GM21529 (cell line): ENCODE measurements around the gene CBFA2T3.

Experiments
- ATAC-seq: cut with Tn5 transposase; IDR thresholded peaks from one replicate; pipeline ENCODE4 v1.9.1; 2021; ENCODE audit not compliant: unreplicated experiment

CBFA2T3 gene

DNA sequence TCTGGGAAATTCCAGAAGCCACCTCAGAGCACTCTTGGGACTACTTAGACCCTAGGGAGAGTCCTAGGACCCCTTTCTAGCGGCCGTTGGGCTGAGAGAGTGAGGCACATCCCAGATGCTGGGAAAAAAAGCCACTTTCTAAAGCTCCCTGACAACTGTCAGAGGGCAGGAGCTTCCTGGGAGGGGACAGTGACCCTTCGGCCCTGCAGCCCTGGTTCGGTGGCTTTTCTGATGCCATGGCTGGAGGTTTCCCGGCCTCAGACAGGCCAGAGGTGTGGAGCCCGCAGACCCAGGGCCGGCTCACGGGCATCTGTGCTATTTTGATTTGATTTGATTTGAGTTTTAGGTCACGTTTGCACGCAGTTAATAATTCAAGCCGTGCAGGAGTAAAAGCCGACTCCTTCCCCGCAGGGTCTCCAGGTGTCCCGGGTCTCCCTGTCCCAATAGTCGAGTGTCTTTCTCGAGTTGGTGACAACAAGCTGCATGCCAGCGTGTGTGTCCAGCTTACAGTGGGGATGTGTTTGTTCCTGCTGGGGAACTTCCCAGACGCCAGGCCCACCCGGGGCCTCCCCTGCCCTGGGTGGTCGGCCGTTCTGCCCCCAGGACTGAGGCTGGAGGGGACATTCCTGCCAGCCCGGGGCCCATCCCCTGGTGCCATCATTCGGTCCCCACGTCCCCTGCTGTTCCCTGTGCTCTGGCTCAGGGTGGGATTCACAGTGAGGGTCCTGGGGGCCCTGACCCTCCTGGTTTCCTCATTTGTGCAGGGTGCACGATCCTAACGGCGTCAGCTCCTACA lies 1.0 kb upstream of the CBFA2T3 start:
- no peak for ATAC-seq

DNA sequence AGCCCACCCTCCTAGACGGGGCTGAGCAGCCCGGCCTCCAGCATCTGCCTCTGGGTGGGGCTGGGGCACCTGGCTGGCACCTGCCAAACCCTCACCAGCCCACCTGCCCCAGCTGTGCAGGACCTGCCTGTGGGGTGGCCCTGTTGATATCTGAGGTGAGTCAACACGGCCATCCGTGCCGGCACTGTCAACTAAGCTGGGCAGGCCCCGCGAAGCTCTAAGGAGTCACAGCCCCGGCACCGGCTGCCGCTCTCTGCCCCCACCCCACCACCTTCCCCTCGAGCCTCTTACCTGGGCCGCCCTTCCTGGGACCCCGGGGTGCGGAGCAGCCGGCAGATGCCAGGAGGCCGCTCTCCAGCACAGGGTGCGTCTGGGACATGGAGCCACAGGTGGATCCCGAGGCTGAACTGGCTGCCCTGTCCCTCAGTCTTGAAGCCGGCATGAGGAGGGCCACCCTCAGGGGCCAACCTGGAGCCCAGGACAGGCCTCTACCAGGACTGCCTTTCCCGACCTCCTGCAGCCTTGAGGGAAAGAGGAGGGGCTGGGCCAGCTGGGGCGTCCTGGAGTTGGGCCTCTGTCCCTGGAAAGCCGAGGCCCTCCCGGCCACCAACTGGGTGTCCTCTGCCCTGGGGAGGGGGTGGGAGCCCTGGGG lies 515 bp downstream of the CBFA2T3 start:
- no peak for ATAC-seq

DNA sequence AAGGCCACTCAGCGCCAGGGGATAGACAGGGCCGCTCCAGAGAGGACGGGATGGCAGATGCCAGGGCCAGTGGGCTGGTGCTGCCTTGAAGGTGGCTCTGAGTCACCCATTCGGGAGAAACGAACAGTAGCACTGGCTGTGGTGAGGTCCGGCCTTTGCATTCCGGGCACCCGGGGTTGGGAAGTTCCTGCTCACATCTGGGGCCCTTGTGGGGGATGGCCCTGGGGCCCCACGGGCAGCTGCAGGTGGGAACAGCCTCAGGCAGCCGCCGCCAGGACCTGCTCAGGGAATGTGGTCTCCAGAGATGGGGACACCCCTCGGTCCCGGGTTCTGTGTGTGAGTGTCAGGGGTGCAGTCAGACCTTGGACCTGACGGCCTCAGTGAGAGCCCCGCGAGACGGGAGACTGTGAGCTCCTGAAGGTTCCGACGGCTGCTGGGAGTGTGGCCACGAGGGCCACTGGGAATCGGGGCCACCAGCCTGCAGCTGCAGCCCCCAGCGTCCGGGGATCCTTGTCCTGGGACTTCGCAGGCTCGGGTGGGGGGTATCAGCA lies 1.4 kb downstream of the CBFA2T3 start:
- ATAC-seq = no peak

DNA sequence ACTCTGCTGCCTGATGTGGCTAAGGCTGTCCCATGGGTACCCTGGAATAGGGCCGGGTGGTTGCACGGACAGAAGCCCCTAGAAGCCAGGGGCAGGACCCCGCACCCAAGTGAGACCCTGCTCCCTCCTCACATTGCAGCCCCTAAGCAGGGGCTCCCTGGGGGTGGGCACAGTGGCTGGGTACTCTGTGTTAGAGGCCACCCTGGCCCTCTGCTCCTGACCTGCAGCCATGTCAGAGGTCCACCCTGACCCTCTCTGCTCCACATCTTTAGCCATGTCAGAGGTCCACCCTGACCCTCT lies 2.1 kb downstream of the CBFA2T3 start:
- ATAC-seq = no peak

DNA sequence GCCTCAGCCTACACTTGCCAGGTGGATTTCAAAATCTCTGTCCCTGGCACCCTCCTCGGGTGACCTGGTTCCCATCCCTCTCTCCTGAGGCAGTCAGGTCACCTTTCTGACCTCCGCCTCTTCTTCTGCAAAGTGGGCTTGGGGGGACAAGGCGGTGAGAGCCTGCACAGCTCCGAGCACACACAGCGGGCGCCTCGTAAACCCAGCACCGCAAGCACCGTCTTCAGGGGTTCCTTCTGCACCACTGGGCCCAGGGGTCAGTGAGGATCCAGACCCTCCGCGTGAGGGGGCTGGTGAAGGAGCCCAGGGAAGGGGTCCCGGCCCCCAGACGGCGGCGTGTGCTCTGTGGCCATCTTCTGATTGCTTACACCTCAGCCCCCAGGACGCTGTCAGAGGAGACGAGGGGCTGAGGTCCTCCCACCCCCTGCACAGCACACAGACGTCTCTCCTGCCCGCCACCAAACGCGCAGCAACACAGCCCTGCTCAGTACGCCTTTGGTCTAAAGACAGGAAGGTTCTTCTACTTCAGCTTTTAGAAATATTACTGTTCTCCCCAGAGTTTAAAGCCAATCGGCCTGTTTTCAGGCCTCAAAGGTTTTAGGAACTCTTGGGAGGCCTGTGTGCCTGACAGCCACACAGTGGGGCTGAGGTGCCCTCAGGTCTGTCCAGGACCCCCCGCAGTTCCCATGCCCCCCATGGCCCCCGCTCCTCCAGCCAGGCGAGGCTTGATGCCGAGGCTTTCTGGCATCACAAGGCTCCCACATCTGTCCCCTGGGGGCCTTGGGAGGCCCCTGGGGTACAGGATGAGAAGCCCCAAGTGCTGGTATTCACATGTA lies 2.7 kb downstream of the CBFA2T3 start:
- no peak for ATAC-seq

DNA sequence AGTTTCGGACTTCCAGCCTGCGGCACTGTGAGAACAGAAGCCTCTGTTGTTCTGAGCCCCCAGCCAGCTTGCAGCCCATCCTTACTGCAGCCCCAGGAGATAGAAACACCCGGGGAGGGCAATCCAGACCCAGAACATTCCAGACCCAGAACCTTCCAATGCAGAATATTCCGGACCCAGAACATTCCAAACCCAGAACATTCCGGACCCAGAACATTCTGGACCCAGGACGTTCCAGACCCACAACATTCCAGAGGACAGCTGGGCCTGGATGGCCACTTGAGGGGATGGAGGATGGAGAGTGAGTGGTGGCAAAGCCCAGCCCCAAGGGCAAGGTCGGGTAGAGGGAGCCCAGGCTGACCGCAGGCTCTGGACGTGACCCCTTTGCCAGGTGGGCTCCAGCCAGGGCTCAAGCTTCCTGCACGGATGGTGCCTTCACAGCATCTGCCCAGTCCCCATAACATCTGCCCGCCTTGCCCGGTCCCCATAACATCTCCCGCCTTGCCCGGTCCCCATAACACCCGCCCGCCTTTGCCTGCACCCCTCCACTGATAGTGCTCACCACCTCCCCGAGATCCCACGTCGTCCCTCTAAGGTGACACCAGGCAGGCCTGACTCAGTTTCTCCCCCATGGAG lies 3.5 kb downstream of the CBFA2T3 start:
- no peak for ATAC-seq

DNA sequence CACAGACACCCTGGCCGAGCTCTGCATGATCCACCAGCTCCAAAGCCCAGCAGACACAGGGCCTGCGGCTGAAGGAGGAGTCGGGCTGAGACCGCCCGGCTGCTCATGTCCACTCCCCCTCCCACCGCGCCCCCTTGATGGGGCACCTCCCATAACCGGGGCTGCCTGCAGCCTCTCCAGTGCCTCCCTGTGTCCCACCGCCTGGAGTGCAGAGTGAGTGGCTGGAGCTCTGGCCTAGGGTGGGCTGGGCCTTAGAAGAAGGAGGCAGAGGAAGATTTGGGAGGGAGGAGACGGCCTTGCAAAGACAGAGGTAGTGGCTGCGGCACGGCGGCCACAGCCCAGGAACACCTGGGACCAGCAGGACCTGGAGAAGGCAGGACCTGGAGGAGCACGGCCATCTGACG lies 4.0 kb downstream of the CBFA2T3 start:
- ATAC-seq = no peak

DNA sequence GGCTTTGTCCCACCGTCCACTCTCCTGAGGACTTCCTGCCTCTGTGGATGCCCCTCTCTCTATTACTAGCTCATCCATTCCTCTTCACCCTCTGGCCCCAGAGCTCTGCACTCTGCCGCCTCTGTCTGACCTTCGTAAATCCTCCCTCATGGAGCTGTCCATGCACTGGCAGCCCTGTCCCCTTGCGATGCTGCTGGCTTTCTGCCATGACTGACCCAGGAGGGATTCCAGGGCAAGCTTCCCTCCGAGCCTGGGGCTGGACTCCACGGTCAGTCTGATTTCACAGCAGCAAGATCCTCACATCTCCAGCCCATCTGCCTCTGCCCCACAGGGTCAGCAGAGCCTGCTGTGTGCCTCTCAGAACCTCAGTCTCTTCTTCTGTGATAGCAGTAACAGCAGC lies 4.7 kb downstream of the CBFA2T3 start:
- ATAC-seq = no peak

DNA sequence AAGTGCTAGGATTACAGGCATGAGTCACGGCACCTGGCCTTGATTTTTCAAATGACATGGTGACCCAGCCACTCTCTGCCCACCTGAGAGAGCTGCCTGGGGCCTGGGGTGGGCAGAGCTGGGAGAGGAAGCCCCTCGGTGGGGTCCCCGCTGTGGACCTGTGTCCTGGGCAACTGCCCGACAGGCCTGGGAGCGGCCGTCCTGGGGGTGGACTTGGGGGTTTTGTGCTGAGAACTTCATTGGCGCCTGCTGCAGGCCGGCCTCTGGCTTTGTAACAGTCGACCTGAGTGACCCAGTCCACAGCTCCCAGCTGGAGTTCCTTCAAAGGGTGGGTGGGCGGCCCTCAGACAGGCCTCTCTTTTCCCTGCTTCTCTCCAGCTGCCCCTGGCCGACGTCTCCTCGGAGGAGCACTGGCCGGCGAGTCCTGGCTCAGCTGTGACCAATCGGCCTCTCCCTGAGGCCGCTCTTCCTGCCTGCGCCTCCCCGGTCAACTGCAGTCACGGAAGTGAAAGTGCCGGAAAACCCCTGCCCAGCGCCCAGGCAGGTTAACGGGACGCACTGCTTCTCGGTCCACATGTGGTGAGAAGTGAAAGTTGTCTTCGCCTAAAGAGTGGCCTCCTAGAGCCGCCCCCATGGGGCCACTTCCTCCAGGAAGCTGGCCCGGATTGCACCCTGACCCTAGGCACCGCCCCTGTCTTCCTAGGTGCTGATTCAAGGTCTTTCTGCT lies 5.5 kb downstream of the CBFA2T3 start:
- ATAC-seq = no peak

DNA sequence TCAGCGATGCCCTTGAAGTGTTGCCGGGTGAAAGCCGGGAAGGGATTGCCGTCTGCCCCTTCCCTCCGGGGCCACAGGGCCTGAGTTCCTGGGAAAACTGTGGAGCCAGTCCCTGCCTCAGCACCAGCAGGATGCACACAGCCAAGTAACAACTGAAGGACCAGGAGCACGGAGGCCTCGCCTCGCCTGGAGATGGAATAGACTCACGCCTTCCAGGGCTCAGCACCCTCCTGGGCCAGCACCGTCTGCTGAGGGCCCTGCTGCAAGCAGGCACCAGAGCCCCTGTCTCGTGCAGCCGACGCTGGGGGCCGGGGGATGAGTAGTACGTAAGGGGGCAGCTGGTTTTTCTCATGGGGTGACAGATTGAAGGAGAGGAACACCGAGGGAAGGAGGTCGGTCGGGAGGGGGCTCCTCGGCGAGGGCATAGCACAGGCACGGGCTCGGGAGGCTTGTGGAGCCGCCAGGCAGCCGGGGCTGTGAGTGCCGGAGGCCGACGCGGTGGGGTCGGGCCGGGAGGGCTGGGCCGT lies 6.4 kb downstream of the CBFA2T3 start:
- ATAC-seq = no peak

DNA sequence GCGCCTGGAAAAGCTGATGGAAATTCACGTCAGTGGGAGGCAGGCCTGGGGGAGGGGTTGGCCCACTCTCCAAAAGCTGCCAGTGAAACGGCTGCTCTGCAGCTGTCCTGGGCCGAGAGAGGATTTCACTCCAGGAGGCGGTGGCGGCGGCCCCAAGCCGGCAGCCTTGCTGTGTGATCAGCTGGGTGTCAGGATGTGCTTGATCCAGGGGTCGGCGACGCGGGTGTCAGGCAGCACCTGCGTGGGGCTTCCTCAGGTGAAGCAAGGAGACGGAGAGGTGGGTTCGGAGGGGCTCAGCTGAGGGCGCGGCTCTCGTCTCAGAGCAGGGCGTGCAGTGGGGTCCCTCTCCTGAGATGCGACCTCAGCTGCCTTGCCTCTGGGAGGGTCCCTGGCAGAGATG lies 7.0 kb downstream of the CBFA2T3 start:
- no peak for ATAC-seq

DNA sequence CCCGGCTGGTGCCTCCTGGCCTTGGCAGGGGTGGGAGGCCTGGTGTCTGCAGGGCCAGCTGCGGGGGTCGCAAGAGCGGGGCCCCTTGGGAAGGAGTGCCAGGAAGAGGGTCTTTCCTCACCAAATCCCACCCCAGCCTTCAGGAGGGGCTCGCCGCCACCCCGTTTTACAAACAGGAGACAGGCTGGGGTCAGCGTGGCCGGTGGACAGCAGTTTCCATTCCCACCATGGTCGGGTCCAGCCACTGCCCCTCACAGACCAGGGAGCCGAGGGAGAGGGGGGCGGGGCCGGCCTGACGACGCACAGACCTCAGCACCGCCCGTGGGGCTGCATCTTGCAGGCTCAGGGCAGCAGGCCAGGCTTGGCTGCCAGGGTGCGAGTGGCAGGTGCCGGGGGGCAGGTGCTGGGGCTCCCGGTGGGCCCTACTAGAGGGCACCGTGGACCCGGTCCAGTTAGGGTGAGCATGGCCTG lies 7.6 kb downstream of the CBFA2T3 start:
- no peak for ATAC-seq

DNA sequence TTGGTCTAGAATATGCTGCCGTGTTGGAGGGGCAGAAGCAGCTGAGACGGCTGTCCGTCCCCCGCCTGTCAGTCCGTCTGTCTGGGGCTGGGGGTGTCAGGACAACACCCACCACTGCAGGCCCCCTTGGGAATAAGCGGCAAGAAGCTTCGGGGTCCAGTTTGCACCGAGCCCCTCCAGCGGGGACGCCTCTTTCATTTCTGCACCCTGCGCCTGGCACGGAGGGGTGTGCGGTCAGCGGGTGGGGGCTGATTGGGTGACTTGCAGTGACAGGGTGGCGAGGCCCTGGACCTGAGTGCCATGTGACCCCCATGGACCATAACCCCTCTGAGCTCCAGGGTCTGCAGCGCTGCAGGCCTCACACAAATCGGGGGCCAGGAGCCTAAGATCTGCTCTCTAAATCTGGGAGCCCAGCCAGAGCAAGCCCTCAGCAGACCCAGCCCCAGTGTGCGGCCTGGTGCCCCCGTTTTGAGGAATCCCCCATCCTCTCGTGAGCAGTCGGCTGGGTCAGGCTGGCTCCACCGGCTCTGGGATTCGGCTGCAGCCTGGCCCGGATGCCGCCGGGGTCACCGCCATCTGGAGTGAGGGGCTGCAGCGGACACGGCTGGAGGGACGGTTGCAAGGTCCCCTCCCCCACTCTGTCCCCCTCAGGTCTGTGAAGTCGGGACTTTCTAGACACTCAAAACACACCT lies 8.3 kb downstream of the CBFA2T3 start:
- ATAC-seq = no peak

DNA sequence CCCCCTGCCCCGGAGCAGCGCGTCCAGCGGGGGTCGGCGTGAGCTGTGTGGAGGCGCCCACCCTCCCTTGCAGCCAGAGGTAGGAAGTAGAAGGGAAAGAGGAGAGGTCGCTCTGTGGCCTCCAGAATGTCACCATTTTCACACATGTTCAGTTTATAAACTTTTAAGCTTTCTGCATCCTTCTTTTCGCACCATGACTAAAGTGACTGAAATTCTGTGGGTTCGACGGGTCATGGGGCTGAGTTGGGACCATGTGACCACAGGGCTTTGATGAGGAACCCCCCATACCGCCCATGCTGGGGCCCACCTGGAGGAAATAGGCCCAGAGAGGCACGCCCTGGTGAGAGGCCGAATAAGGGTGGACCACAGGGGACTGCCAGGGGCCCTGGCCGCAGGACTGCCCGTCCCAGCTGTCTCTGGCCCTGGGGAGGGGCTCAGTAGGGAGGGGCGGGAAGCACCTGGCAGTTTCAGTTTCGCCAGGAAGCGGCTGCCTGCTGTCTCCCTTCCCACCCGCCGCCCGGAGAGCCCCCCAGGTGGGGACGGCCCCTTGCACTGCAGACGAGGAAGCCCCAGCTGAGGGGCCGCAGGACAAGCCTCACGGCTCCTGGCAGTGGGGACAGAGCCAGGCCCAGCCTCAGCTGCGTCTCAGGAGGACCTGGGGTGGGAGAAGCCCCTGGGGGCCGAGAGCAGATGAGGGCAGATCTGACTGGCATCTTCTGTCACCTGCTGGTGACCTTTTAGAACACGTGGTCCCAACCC lies 9.0 kb downstream of the CBFA2T3 start:
- ATAC-seq = peak; percentile 53

DNA sequence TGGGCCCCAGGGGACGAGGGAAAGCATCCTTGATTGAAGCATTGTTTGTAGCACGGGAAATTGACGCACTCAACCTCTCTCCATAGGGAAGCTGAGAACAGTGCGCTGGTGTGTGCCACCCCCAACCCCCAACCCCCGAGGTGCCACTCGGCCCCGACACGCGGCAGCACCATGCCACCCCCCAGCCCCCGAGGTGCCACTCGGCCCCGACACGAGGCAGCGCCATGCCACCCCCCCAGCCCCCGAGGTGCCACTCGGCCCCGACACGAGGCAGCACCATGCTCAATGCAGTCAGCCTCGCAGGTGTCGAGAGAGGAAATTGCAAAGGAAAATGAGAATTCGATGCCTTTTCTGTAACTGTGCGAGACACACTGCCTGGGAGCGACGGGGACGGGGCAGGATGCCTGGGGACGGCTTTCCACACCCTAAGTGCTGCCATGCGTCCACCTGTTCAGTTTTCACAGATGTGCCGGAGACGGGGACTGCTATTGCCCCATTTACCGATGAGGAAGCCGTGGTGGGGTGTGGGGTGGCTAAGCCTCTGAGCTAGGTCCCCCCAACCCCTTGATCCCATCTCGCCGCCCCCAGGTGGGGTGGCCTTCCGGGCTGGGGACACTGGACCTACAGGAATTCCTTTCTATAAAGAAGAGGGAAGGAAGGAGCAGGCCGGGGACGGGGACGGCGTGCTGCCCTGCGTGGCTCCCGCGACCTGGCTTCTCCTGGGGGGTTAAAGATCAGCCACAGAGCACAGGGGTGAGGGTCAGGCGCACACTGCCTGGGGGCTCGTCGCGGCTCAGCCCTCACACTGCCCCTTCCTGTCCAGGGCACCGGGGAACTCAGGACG lies 9.8 kb downstream of the CBFA2T3 start:
- no peak for ATAC-seq

DNA sequence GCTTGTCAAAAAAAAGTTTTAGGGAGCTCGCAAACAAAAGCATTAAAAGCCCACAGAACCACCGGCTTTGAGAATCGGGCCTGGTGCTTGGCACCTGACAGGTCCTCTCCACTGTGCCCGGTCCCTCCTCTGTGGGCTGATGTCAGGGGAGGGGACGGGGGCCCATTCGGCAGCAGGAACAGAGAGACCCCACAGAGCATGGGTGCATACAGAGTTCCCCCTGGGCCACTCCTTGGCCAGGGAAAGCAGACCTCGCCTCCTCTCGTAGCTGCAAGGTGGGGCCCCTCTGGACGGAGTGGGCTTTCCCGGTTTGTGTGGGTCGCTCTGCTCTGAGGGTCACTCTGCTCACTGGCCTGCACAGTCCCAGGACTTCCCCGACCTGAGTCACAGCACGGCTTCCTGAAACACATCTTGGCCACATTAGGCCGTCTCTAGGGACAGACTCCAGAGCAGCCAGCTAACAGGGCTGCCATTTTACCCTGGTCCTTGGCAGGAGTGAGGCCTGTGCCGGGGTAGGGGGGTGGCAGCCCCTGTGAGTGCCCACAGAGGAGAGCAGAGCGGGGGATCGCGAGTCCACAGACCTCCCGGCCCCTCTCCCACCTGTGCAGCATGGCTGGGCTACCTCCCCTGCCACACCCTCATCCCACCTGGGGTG lies 11.1 kb downstream of the CBFA2T3 start:
- no peak for ATAC-seq

DNA sequence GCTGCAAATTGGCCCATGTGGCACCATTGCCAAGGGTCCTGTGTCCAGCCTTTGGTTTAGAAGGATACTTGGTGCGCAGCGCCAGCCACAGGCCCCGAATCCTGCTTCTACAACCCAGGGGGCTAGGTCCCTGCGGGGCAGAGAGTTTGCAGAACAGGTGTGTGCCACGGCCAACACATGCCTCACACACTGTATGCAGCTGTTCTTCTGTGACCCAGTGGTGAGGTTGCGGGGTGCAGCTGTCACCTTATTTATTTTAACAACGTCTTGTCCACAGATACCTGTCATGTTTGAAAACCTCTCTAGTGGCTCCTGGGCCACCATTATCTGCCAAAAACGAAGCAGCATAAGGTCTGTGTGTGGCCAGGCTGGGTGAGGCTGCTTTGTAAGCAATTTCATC lies 11.6 kb downstream of the CBFA2T3 start:
- ATAC-seq = no peak

DNA sequence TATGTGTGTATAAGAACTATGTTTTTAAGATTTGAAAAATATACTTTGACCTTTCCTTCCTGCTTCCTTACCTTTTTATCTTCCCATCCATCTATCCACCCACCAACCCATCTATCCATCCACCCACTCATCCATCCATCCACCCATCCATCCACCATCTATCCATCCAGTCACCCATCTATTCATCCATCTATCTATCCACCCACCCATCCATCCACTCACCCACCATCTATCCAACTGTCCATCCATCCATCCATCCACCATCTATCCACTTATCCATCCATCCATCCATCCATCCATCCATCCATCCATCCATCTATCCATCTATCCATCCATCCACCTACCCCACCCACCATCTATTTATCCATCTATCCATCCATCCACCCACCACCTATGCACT lies 12.4 kb downstream of the CBFA2T3 start:
- no peak for ATAC-seq
